HFFc6 (cell line): ENCODE results near the gene GATAD1. TPM values are rescaled to one million over a fixed set of nuclear protein-coding genes. Genes with fewer than 3 reads are reported as not detected.

Experiments used
- DNase-seq: peaks from one replicate; pipeline ENCODE4 v3.0.0-alpha.2; 2018
- H3K27ac Mint-ChIP-seq: 2 replicates; pipeline ENCODE4 v1.8.0; 2020; ENCODE audit warnings: mild to moderate bottlenecking, mixed read lengths
- H3K27me3 Mint-ChIP-seq: 2 replicates; pipeline ENCODE4 v1.8.0; 2021; ENCODE audit warnings: mild to moderate bottlenecking, moderate library complexity, mixed read lengths; ENCODE audit not compliant: insufficient read depth
- H3K36me3 Mint-ChIP-seq: 2 replicates; pipeline ENCODE4 v1.8.0; 2021; ENCODE audit warnings: low read depth, mixed read lengths
- H3K4me1 Mint-ChIP-seq: 2 replicates; pipeline ENCODE4 v1.8.0; 2020; ENCODE audit warnings: low read depth, mixed read lengths
- H3K4me3 Mint-ChIP-seq: 2 replicates; pipeline ENCODE4 v1.8.0; 2020; ENCODE audit warnings: mild to moderate bottlenecking, moderate library complexity, mixed read lengths
- H3K9me3 Mint-ChIP-seq: 2 replicates; pipeline ENCODE4 v1.8.0; 2020; ENCODE audit warnings: mild to moderate bottlenecking, mixed read lengths
- total RNA-seq, 6 experiments: library from RNA; stranded (reverse); fragmentation: NEBNext Ultra II Directional; extraction: Animal tissue kit (Norgen Biotek cat#: 25700); gene quantifications; 2 replicates in 1 of 6; 3 replicates in 5 of 6; pipeline ENCODE4 v1.2.3, GENCODE V29; 2021
- TF ChIP-seq, protein P1 (sequence below): fragments of 200-600 bp; sonication (generic); IDR thresholded peaks from 2 replicates; pipeline ENCODE4 v1.5.0; 2021; ENCODE audit warnings: antibody characterized with exemption, mild to moderate bottlenecking

Gene GATAD1
- total RNA-seq, 6 experiments from 2014 or later, result 13.1 to 15.4 (median 13.8) TPM

DNA sequence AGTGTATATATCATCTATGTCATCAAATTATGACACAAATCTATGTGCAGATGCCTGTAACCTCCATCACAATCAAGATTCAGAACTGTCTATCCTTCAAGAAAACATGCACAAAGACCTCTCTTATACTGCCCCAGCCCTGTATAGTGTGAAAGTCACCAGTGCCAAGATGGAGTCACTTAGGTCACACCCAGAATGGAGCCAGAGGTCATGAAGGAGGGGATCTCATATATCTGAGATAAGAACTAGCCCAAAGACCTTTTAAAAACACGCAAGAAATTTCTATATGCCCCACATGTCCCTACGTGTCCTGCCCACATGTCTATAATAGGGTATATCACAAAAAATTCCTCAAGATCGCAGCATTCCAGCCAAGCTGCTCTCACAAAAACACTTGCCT is 20.1 kb upstream of the GATAD1 start:
- Mint-ChIP-seq H3K36me3 (no peaks in the 10 kb centered on the region), H3K4me3 (no peak overlapping the region), H3K9me3 (no peaks in the 10 kb centered on the region), H3K27me3 (peaks cover 5% of the 10 kb centered on the region), H3K4me1 (peaks cover 12% of the 10 kb centered on the region), H3K27ac (no peak overlapping the region)
- TF ChIP-seq, protein P1, sequence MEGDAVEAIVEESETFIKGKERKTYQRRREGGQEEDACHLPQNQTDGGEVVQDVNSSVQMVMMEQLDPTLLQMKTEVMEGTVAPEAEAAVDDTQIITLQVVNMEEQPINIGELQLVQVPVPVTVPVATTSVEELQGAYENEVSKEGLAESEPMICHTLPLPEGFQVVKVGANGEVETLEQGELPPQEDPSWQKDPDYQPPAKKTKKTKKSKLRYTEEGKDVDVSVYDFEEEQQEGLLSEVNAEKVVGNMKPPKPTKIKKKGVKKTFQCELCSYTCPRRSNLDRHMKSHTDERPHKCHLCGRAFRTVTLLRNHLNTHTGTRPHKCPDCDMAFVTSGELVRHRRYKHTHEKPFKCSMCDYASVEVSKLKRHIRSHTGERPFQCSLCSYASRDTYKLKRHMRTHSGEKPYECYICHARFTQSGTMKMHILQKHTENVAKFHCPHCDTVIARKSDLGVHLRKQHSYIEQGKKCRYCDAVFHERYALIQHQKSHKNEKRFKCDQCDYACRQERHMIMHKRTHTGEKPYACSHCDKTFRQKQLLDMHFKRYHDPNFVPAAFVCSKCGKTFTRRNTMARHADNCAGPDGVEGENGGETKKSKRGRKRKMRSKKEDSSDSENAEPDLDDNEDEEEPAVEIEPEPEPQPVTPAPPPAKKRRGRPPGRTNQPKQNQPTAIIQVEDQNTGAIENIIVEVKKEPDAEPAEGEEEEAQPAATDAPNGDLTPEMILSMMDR, result no peak
- DNase-seq, result no peak

DNA sequence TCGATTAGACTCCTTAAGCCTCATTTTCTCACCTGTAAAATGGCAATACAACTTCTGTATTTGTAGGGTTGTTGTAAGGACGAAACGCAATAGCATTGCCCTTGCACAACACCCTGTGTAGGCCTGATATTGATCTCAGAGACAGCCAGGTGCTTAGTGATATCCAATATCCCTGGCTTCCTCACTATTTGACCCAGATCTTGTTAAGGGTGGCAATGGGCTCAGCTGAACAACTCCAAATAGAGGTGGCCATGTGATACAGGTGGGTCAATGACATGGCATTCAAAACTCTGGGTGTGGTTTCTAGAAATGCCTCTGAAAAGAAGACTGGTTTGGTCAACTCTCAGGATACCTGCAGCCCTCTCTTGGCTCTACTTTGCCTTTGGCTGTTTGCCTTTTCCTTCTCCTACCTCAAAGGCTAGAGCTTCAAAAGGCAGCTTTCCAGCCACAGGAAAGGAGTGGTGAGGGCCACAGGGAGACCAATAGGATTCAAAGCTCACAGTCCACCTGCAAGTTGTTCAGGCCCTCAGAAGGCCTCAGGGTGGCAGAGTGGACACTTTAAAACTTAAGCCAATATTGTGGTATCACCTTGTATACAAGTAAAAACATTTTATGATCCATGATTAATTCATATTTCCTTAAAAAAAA is 14.9 kb upstream of the GATAD1 start:
- Mint-ChIP-seq H3K36me3 (no peaks in the 10 kb centered on the region), H3K4me3 (no peak overlapping the region), H3K9me3 (no peaks in the 10 kb centered on the region), H3K4me1 (no peaks in the 10 kb centered on the region), H3K27ac (no peak overlapping the region), H3K27me3 (peaks cover 18% of the 10 kb centered on the region)
- TF ChIP-seq, protein P1, result no peak
- DNase-seq, result no peak

DNA sequence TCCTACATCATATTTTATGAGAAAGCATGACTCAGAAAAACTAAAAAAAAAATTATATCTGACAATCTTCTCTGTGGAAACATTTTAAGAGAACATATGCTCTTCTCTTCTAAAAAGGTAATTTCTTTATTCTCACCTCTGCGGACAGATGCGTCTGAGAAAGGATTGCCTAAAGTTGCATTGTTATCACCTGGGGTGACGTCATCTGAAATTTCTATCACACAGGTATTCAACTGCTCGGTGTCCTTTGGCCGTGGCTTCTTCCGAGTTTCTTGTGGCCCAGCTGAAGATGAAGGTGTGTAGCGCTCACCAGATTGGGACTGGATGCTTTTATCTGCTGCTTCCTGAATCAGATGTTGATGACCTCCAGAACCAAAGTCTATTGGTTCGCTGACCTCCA is 14.3 kb upstream of the GATAD1 start:
- no peaks in the 10 kb centered on the region for H3K4me1 Mint-ChIP-seq
- TF ChIP-seq, protein P1, result no peak
- peaks cover 22% of the 10 kb centered on the region for H3K27me3 Mint-ChIP-seq
- H3K4me3 Mint-ChIP-seq, result no peak overlapping the region
- no peak for DNase-seq
- H3K36me3 Mint-ChIP-seq, result no peaks in the 10 kb centered on the region
- H3K27ac Mint-ChIP-seq, result no peak overlapping the region
- H3K9me3 Mint-ChIP-seq, result no peaks in the 10 kb centered on the region

DNA sequence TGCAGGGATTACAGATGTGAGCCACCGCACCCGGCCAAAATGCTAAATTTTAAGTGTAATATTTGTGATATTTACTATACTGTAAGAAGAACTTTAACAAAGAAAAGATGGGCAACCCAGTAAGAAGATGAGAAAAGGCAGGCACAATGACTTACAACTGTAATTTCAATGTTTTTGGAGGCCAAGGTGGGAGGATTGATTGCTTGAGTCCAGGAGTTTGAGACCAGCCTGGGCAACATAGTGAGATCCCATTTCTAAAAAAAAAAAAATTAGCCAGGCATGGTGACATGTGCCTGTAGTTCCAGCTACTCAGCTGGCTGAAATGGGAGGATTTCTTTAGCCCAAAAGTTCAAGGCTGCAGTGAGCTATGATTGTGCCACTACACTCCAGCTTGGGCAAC is 11.7 kb upstream of the GATAD1 start:
- no peaks in the 10 kb centered on the region for H3K4me1 Mint-ChIP-seq
- no peak overlapping the region for H3K4me3 Mint-ChIP-seq
- peaks cover 37% of the 10 kb centered on the region for H3K27me3 Mint-ChIP-seq
- H3K9me3 Mint-ChIP-seq, result no peaks in the 10 kb centered on the region
- no peak overlapping the region for H3K27ac Mint-ChIP-seq
- H3K36me3 Mint-ChIP-seq, result no peaks in the 10 kb centered on the region
- TF ChIP-seq, protein P1, result no peak
- no peak for DNase-seq

DNA sequence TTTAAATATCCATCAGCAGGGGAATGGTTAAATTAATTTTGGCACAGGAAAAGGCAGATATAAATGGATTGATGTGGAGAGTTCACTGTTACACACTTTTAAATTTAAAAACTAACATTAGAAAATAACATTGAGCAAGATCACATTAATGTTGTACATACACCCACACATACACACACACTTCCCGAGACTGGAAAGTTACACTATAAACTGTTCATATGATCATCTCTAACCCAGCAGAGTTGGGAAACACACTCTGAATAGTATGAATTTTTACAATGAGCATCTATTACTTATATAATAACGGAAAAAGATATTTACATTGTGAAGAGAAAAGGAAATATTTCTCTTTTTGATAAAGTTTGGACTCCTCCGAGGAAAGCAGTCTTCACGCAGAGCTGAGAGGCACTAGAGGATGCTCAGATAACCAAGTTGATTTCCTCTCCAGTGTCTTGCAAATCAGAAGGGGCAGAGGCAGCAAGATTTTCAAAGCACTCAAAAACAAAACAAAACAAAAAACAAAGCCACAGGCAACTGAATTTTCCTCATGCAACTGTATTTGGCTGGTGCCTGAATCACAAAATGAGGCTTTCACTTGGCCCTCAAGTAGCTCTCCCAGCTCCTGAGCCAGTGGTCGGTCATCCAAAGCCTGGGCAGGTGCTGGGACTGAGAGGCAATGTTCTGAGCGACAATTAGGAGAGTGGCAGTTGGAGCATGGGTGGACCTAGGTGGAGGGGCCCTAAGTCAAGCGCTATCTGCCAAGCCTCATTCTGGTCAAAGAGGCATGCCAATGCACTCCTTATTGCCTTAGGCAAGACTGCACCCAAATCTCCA is 10.5 kb upstream of the GATAD1 start:
- Mint-ChIP-seq H3K4me3 (no peak overlapping the region), H3K4me1 (no peaks in the 10 kb centered on the region), H3K27ac (no peak overlapping the region), H3K36me3 (no peaks in the 10 kb centered on the region), H3K27me3 (peaks cover 39% of the 10 kb centered on the region), H3K9me3 (no peaks in the 10 kb centered on the region)
- TF ChIP-seq, protein P1, result no peak
- no peak for DNase-seq
